ENCODE results near the gene H3-3A.

Gene H3-3A

GRCh38 chr1:226078374-226078773 is 15.9 kb downstream of the H3-3A start:
- TF ChIP-seq CTCF (IDR thresholded peaks at IDR 0.05; ENCODE audit: low read depth, low read length, missing control alignments): no peak
- H3K4me3 ChIP-seq (replicated peaks; ENCODE audit: low read depth, low read length): no peak overlapping the region
- no peak for DNase-seq (ENCODE audit: extremely low read depth, low read depth)

- TF ChIP-seq CTCF (IDR thresholded peaks at IDR 0.05; ENCODE audit: low read depth, low read length, missing control alignments): no peak
- DNase-seq (ENCODE audit: extremely low read depth, low read depth): no peak
- peak overlapping the region; percentile 53 for H3K4me3 ChIP-seq (replicated peaks; ENCODE audit: low read depth, low read length)
Measured at GRCh38 chr1:226082587-226082917, 20.0 kb downstream of the H3-3A start.

- H3K4me3 ChIP-seq (replicated peaks; ENCODE audit: low read depth, low read length): peak overlapping the region; percentile 53
- TF ChIP-seq CTCF (IDR thresholded peaks at IDR 0.05; ENCODE audit: low read depth, low read length, missing control alignments): no peak
- no peak for DNase-seq (ENCODE audit: extremely low read depth, low read depth)
Measured at GRCh38 chr1:226082959-226083301, 20.4 kb downstream of the H3-3A start.

- TF ChIP-seq CTCF (IDR thresholded peaks at IDR 0.05; ENCODE audit: low read depth, low read length, missing control alignments): no peak
- no peak for DNase-seq (ENCODE audit: extremely low read depth, low read depth)
- peak overlapping the region; percentile 53 for H3K4me3 ChIP-seq (replicated peaks; ENCODE audit: low read depth, low read length)
Measured at GRCh38 chr1:226083302-226084101, 21.0 kb downstream of the H3-3A start.

- DNase-seq (ENCODE audit: extremely low read depth, low read depth): no peak
- TF ChIP-seq CTCF (IDR thresholded peaks at IDR 0.05; ENCODE audit: low read depth, low read length, missing control alignments): no peak
- H3K4me3 ChIP-seq (replicated peaks; ENCODE audit: low read depth, low read length): no peak overlapping the region
Measured at GRCh38 chr1:226085675-226086285, 23.3 kb downstream of the H3-3A start.

GRCh38 chr1:226086776-226087175 is 24.3 kb downstream of the H3-3A start:
- TF ChIP-seq CTCF (IDR thresholded peaks at IDR 0.05; ENCODE audit: low read depth, low read length, missing control alignments): no peak
- DNase-seq (ENCODE audit: extremely low read depth, low read depth): no peak
- H3K4me3 ChIP-seq (replicated peaks; ENCODE audit: low read depth, low read length): no peak overlapping the region

Data from HFF-Myc (cell line).